Mucosa of descending colon (tissue), 3 donors: Measurements from ENCODE around the gene NINL. TPM values are rescaled to one million over a fixed set of nuclear protein-coding genes. Genes with fewer than 3 reads are reported as not detected.

Source experiments
- ATAC-seq: fragments of 200-7000 bp; cut with Tn5 transposase; one replicate; pipeline ENCODE4 v1.9.1; 2020; ENCODE audit warnings: mild to moderate bottlenecking, moderate library complexity
- DNase-seq, 3 donors: peaks; one replicate each; pipeline ENCODE4 v3.0.0-alpha.2; 2020
- H3K36me3 ChIP-seq: fragments of 200-600 bp; one replicate; pipeline ENCODE4 v1.8.0; 2021; ENCODE audit warnings: low read depth, mild to moderate bottlenecking
- H3K4me1 ChIP-seq: fragments of 200-600 bp; one replicate; pipeline ENCODE4 v1.8.0; 2021; ENCODE audit warnings: low read depth, mild to moderate bottlenecking
- H3K4me3 ChIP-seq: fragments of 200-600 bp; one replicate; pipeline ENCODE4 v1.8.0; 2021; ENCODE audit warnings: mild to moderate bottlenecking
- H3K9me3 ChIP-seq: fragments of 200-600 bp; one replicate; pipeline ENCODE4 v1.8.0; 2021; ENCODE audit warnings: mild to moderate bottlenecking
- intact Hi-C, 2 donors: fragments of 100-400 bp; cut with DNase I in 1 of 2; cut with micrococcal nuclease in 1 of 2; formaldehyde crosslinking; loops; one replicate each; pipeline versions ENCODE4 v1.11.0 to v1.11.1; 2022; cut with DNase I, micrococcal nuclease
- total RNA-seq, 3 donors: library from RNA; stranded (reverse); fragmentation: NEBNext Ultra II Directional in 2 of 3; extraction: Animal tissue kit (Norgen Biotek cat#: 25700) in 2 of 3; gene quantifications; one replicate each; pipeline versions ENCODE4 v1.2.1 to v1.2.4, GENCODE V29; 2021 to 2023
- TF ChIP-seq, protein P1 (sequence below): fragments of 200-600 bp; IDR thresholded peaks from one replicate; pipeline ENCODE4 v1.8.0; 2022; ENCODE audit warnings: antibody characterized with exemption, mild to moderate bottlenecking
- donor health status: DM: no; HTN: no; CAD: no; lungs with moderate emphysema.
- donor health status: DM: no; HTN: no; CAD: no.
- donor health status: DM: no; HTN: yes; CAD: no.

NINL gene
- total RNA-seq, 3 donors from 2014 or later, result 1.8 to 15.1 (median 3.3) TPM

DNA sequence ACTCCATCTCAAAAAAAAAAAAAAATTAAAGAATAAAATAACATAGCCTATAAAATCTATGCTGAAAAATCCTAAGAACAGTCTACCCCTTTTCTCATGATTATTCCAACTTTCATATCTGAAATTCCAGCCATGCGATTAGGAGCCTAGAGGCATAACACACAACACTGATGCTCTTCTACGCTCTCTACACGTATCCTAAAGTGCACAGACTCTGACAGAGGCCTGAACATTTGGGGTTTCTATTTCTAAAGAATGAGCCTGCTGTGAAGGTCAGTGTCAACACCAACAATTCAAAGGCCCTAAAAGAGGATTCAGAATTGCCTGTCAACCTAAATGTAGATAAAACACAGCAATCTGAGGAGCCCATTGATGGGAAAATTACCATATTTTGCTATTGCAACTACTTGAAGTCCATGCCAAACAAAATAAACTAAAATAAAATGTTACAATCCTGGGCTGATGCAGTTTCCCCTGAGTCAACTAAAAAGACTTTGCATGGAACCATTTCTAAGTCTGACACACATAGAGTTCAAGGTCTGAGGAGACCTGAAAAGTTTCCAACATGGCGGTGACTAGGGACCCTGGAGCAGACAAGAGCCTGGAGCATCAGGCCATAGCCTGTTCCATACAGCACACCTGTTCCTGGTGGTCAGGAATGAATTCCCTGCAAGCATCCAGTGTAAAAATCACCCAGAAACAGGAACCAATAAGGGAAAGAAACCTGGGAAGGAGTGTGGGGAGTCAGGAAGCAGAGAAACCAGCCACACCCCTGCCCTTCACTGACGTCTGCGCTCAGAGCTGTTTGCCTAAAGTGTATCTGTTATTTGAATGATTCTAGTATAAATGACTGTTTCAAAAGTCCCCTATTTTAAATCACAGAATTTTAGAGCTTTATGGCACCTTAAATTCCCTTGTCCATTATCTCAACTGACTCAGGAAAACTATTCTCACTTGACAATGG is 11.8 kb downstream of the NINL start:
- ATAC-seq (no peak), DNase-seq (no peak)
- Histone ChIP-seq H3K4me1 (no peaks in the 10 kb centered on the region), H3K4me3 (no peak overlapping the region), H3K9me3 (no peaks in the 10 kb centered on the region), H3K36me3 (no peaks in the 10 kb centered on the region)
- TF ChIP-seq, protein P1, sequence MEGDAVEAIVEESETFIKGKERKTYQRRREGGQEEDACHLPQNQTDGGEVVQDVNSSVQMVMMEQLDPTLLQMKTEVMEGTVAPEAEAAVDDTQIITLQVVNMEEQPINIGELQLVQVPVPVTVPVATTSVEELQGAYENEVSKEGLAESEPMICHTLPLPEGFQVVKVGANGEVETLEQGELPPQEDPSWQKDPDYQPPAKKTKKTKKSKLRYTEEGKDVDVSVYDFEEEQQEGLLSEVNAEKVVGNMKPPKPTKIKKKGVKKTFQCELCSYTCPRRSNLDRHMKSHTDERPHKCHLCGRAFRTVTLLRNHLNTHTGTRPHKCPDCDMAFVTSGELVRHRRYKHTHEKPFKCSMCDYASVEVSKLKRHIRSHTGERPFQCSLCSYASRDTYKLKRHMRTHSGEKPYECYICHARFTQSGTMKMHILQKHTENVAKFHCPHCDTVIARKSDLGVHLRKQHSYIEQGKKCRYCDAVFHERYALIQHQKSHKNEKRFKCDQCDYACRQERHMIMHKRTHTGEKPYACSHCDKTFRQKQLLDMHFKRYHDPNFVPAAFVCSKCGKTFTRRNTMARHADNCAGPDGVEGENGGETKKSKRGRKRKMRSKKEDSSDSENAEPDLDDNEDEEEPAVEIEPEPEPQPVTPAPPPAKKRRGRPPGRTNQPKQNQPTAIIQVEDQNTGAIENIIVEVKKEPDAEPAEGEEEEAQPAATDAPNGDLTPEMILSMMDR, result no peak
- intact Hi-C loops, result no loop called here

DNA sequence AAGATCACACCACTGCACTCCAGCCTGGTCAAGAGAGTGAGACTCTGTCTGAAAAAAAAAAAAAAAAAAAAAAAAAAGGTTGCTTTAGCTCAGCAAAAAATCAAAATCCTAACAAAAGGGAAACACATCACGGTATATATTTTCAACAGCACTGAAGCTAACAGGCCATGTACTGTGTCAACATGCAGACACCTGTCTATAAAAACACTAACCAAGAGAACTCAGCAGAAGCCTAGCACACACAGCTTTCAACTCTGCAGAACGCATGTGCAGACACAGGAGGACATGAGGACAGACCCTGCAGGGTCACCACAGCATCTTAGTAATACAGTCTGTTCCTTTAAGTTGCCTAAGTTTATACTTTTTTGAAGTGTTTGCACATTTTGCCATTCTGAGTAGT is 13.5 kb downstream of the NINL start:
- H3K9me3 ChIP-seq, result no peaks in the 10 kb centered on the region
- TF ChIP-seq, protein P1, result no peak
- H3K4me3 ChIP-seq, result no peak overlapping the region
- intact Hi-C loops, result no loop called here
- H3K4me1 ChIP-seq, result no peaks in the 10 kb centered on the region
- ATAC-seq, result peak; percentile 43
- no peaks in the 10 kb centered on the region for H3K36me3 ChIP-seq
- DNase-seq, result no peak

DNA sequence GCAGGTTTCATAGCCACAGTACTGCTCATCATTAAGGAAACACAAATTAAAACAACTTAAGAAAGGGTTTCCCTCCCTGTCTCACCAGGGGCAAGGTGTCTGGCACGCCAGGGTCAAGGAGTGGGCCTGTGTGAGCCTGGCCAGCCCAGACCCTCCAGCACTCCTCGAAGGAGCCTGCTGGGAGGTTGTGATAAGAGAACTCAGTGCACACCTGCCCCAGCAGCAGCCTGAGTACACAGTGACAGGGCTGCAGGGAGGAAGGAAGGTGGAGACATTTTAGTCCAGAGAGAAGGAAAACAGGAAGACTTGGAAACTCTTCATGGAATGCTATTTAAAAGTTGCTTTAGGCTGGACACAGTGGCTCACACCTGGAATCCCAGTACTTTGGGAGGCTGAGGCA is 14.1 kb downstream of the NINL start:
- Histone ChIP-seq H3K4me3 (no peak overlapping the region), H3K4me1 (no peaks in the 10 kb centered on the region), H3K36me3 (no peaks in the 10 kb centered on the region), H3K9me3 (no peaks in the 10 kb centered on the region)
- intact Hi-C loops, result no loop called here
- DNase-seq, result no peak
- TF ChIP-seq, protein P1, result no peak
- ATAC-seq, result peak; percentile 31

DNA sequence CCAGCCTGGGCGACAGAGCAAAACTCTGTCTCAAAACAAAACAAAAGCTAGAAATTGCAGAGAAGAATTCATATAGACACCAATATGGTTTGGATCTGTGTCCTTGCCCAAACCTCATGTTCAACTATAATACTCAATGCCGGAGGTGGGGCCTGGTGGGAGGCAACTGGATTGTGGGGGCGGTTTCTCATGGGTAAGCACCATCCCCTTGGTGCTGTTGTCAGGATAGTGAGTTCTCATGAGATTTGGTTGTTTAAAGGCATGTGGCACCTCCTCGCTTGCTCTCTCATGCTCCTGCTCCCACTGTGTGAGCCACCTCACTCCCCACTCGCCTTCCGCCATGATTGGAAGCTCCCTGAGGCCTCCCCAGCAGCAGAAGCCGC is 15.2 kb downstream of the NINL start:
- Histone ChIP-seq H3K4me3 (no peak overlapping the region), H3K4me1 (no peaks in the 10 kb centered on the region), H3K9me3 (no peaks in the 10 kb centered on the region), H3K36me3 (no peaks in the 10 kb centered on the region)
- intact Hi-C loops, result no loop called here
- no peak for DNase-seq
- TF ChIP-seq, protein P1, result no peak
- ATAC-seq, result no peak

DNA sequence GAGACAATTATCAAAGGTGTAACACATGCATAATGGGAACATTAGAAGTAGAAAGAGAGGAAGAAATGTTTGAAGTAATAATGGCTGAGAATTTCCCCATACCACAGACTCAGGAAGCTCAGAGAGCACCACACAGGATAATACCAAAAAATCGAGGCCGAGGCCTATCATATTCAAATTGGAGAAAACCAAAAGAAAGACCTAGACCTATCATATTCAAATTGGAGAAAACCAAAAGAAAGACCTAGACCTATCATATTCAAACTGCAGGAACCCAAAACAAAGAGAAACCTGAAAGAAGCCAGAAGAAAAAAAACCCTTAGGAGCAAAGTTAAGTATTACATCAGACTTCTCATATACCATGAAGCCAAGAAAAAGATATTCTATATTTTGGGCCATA is 18.0 kb downstream of the NINL start:
- Histone ChIP-seq H3K4me3 (no peak overlapping the region), H3K36me3 (no peaks in the 10 kb centered on the region), H3K9me3 (no peaks in the 10 kb centered on the region), H3K4me1 (no peaks in the 10 kb centered on the region)
- TF ChIP-seq, protein P1, result no peak
- DNase-seq (no peak), ATAC-seq (no peak)
- intact Hi-C loops, result no loop called here
